PC-9 (cell line): ENCODE measurements around the gene KIFC1. TPM values are rescaled to one million over a fixed set of nuclear protein-coding genes. Genes with fewer than 3 reads are reported as not detected.

ENCODE experiments used
- BruUV-seq: library from RNA; stranded (reverse); fragments of 400-500 nt; replicated peaks from 2 replicates; lab custom pipeline; 2021; lab: Mats Ljungman, UMichigan
- CTCF ChIA-PET: fragments of 300-600 bp; sonication (Branson Sonifier 250); formaldehyde crosslinking; loops from one replicate; lab custom pipeline; 2022; ENCODE audit warnings: antibody characterized with exemption; lab: Charles Lee
- POLR2A ChIA-PET: fragments of 300-600 bp; sonication (Branson Sonifier 250); formaldehyde crosslinking; loops from one replicate; lab custom pipeline; 2022; ENCODE audit warnings: antibody characterized with exemption; ENCODE audit not compliant: unreplicated experiment; lab: Charles Lee
- DNase-seq, 2 experiments: peaks; one replicate each; pipeline versions ENCODE4 v3.0.0 to v3.0.0-alpha.2; 2015 to 2022; ENCODE audit warnings: mixed read lengths in 1 of 2
- H2AFZ ChIP-seq: fragments of 200-600 bp; sonication (generic); 2 replicates; pipeline ENCODE4 v1.8.1; 2017; ENCODE audit warnings: antibody characterized with exemption
- H3F3A ChIP-seq: fragments of 200-600 bp; sonication (generic); 2 replicates; pipeline ENCODE4 v1.8.1; 2017; ENCODE audit warnings: antibody characterized with exemption, mild to moderate bottlenecking, low read depth; ENCODE audit not compliant: insufficient read depth
- H3K27ac ChIP-seq: fragments of 200-600 bp; sonication (generic); 2 replicates; pipeline ENCODE4 v1.6.1; 2016; ENCODE audit warnings: mixed run types
- H3K27me3 ChIP-seq: fragments of 200-600 bp; sonication (generic); 2 replicates; pipeline ENCODE4 v1.6.1; 2016; ENCODE audit warnings: low read depth, mixed run types; ENCODE audit not compliant: insufficient read depth
- H3K36me3 ChIP-seq: fragments of 200-600 bp; sonication (generic); 2 replicates; pipeline ENCODE4 v1.6.1; 2016; ENCODE audit warnings: low read depth, mixed run types
- H3K4me1 ChIP-seq: fragments of 200-600 bp; sonication (generic); replicated peaks from 2 replicates; pipeline ENCODE4 v1.6.1; 2016; ENCODE audit warnings: mixed run types; ENCODE audit not compliant: insufficient read depth
- H3K4me2 ChIP-seq: fragments of 200-600 bp; sonication (generic); 2 replicates; pipeline ENCODE4 v1.6.1; 2017; ENCODE audit warnings: mixed run types
- H3K4me3 ChIP-seq: fragments of 200-600 bp; sonication (generic); 2 replicates; pipeline ENCODE4 v1.6.1; 2016; ENCODE audit warnings: mixed run types
- H3K79me2 ChIP-seq: fragments of 200-600 bp; sonication (generic); 2 replicates; pipeline ENCODE4 v1.6.1; 2017; ENCODE audit warnings: low read depth, mixed run types
- H3K9me2 ChIP-seq: fragments of 200-600 bp; sonication (generic); 2 replicates; pipeline ENCODE4 v1.8.1; 2017; ENCODE audit warnings: mild to moderate bottlenecking; ENCODE audit not compliant: insufficient read depth
- H3K9me3 ChIP-seq: fragments of 200-600 bp; sonication (generic); 2 replicates; pipeline ENCODE4 v1.8.1; 2016; ENCODE audit warnings: low read depth; ENCODE audit not compliant: insufficient read depth
- H4K20me1 ChIP-seq: fragments of 200-600 bp; sonication (generic); 2 replicates; pipeline ENCODE4 v1.8.1; 2017; ENCODE audit not compliant: insufficient read depth
- CTCF ChIP-seq: fragments of 200-600 bp; sonication (generic); conservative IDR thresholded peaks from 2 replicates; pipeline ENCODE4 v1.6.1; 2017; ENCODE audit warnings: mixed run types, antibody characterized with exemption, mild to moderate bottlenecking, moderate library complexity
- EZH2 ChIP-seq: fragments of 200-600 bp; sonication (generic); IDR thresholded peaks from 2 replicates; pipeline ENCODE4 v1.8.0; 2017; ENCODE audit warnings: antibody characterized with exemption, low read depth
- intact Hi-C: fragments of 100-400 bp; cut with micrococcal nuclease; formaldehyde crosslinking; loops from one replicate; pipeline ENCODE4 v1.10.0; 2022; ENCODE audit not compliant: unreplicated experiment
- microRNA-seq: library from miRNA; unstranded; fragments of <30 nt; microRNA quantifications from one replicate; pipeline ENCODE4 v1.2.0, GENCODE V29; 2021; ENCODE audit warnings: borderline number of aligned reads, borderline replicate concordance
- total RNA-seq: library from RNA; stranded (reverse); gene quantifications from 2 replicates; pipeline ENCODE4 v1.2.3, GENCODE V29; 2021

The KIFC1 gene
- total RNA-seq, 1 experiment from 2014 or later = 91.4 TPM

- H2AFZ ChIP-seq = no peak overlapping the region
- intact Hi-C loops = no loop called here
- no peaks in the 10 kb centered on the region for H3F3A ChIP-seq
- no peaks in the 10 kb centered on the region for H3K27me3 ChIP-seq
- no peak for TF ChIP-seq CTCF
- TF ChIP-seq EZH2 = no peak
- no peaks in the 10 kb centered on the region for H3K9me3 ChIP-seq
- no peak overlapping the region for H3K4me3 ChIP-seq
- no peak overlapping the region for H3K27ac ChIP-seq
- no peaks in the 10 kb centered on the region for H3K36me3 ChIP-seq
- POLR2A ChIA-PET = interaction anchor here (0.5 to 0.6 kb wide), 2 partner anchors 101 to 311 kb away, joined by 3 read pairs; no protein-coding TSS in a partner anchor
- H3K79me2 ChIP-seq = peaks cover 12% of the 10 kb centered on the region
- DNase-seq = no peak
- H4K20me1 ChIP-seq = no peaks in the 10 kb centered on the region
- BruUV-seq = no TSS peak
- peaks cover 6% of the 10 kb centered on the region for H3K4me1 ChIP-seq
- CTCF ChIA-PET = interaction anchor here (0.6 kb wide), 1 partner anchor 97 kb away, joined by 4 read pairs; no protein-coding TSS in a partner anchor
- H3K4me2 ChIP-seq = no peak overlapping the region
- H3K9me2 ChIP-seq = no peaks in the 10 kb centered on the region
These were observed 67.6 kb downstream of the KIFC1 start for GRCh38 chr6:33459226-33459625.

Small RNA genes lying within 50 kb of the gene (microRNA-seq; reads per million reads assigned to microRNA genes)
- gene MIR5004 = not detected

Other genes with a start within 250 kb of the KIFC1 start
- 2.2 and 3.4 TPM in 2 replicates for gene COL11A2, start 199.4 kb upstream of the KIFC1 start, total RNA-seq
- 49.8 and 51.5 TPM in 2 replicates for gene RXRB, start 191.2 kb upstream of the KIFC1 start, total RNA-seq
- gene SLC39A7, start 191.0 kb upstream of the KIFC1 start, total RNA-seq = 96.4 and 110 TPM in 2 replicates
- gene HSD17B8, start 187.2 kb upstream of the KIFC1 start, total RNA-seq = 16.4 and 25.4 TPM in 2 replicates
- 18.9 and 19.2 TPM in 2 replicates for gene RING1, start 183.3 kb upstream of the KIFC1 start, total RNA-seq
- 46.2 and 48.3 TPM in 2 replicates for gene VPS52, start 119.9 kb upstream of the KIFC1 start, total RNA-seq
- 2,057 and 2,442 TPM in 2 replicates for gene RPS18, start 119.7 kb upstream of the KIFC1 start, total RNA-seq
- gene B3GALT4, start 114.7 kb upstream of the KIFC1 start, total RNA-seq = 10.3 and 12.8 TPM in 2 replicates
- 52.4 and 59.6 TPM in 2 replicates for gene WDR46, start 102.6 kb upstream of the KIFC1 start, total RNA-seq
- gene PFDN6, start 102.2 kb upstream of the KIFC1 start, total RNA-seq = 51.5 and 57.2 TPM in 2 replicates
- 99.3 and 102 TPM in 2 replicates for gene RGL2, start 92.9 kb upstream of the KIFC1 start, total RNA-seq
- 156 and 194 TPM in 2 replicates for gene TAPBP, start 77.7 kb upstream of the KIFC1 start, total RNA-seq
- gene ZBTB22, start 74.1 kb upstream of the KIFC1 start, total RNA-seq = 16.5 and 20.8 TPM in 2 replicates
- gene DAXX, start 68.9 kb upstream of the KIFC1 start, total RNA-seq = 60.1 and 61.6 TPM in 2 replicates
- 47.6 and 52.0 TPM in 2 replicates for gene PHF1, start 19.2 kb downstream of the KIFC1 start, total RNA-seq
- 213 and 220 TPM in 2 replicates for gene CUTA, start 26.3 kb downstream of the KIFC1 start, total RNA-seq
- gene SYNGAP1, start 28.2 kb downstream of the KIFC1 start, total RNA-seq = 13.6 and 17.7 TPM in 2 replicates
- 7.9 and 8.4 TPM in 2 replicates for gene ZBTB9, start 62.8 kb downstream of the KIFC1 start, total RNA-seq
- 24.6 and 28.4 TPM in 2 replicates for gene BAK1, start 188.5 kb downstream of the KIFC1 start, total RNA-seq
- gene ITPR3, start 229.5 kb downstream of the KIFC1 start, total RNA-seq = 78.3 and 86.9 TPM in 2 replicates